Astrocyte (in vitro differentiated cells and primary cell): ENCODE results near the gene TPPP2.

ENCODE experiments used
- EZH2 ChIP-seq: IDR thresholded peaks from 2 replicates; pipeline ENCODE4 v1.6.1; 2012; ENCODE audit warnings: mild to moderate bottlenecking, low read length, inconsistent platforms; ENCODE audit not compliant: insufficient read depth
- TF ChIP-seq, protein P1 (sequence below): IDR thresholded peaks from 2 replicates; pipeline ENCODE4 v1.5.1; 2011; ENCODE audit warnings: low read depth, mild to moderate bottlenecking, inconsistent platforms, low read length, moderate library complexity; ENCODE audit not compliant: insufficient read depth

DNA sequence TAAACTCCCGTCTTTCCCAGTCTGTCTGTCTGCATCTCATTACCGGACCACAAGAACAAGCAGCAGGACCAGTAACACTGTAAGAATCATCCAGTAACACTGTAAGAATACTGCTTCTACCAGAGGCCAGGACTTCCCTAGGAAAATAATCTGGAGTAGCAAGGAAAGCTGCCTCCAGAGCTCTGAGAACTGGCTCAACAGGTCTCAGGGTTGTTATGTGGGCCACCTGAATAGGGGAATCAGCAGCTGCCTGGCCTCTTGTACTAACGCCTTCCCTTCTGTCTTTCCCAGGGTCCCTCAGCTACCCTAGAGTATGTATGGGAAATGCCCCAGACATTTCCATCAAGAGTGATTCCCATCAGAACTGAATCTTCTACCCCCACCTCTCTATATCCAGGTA is 31.9 kb upstream of the TPPP2 start:
- TF ChIP-seq, protein P1, sequence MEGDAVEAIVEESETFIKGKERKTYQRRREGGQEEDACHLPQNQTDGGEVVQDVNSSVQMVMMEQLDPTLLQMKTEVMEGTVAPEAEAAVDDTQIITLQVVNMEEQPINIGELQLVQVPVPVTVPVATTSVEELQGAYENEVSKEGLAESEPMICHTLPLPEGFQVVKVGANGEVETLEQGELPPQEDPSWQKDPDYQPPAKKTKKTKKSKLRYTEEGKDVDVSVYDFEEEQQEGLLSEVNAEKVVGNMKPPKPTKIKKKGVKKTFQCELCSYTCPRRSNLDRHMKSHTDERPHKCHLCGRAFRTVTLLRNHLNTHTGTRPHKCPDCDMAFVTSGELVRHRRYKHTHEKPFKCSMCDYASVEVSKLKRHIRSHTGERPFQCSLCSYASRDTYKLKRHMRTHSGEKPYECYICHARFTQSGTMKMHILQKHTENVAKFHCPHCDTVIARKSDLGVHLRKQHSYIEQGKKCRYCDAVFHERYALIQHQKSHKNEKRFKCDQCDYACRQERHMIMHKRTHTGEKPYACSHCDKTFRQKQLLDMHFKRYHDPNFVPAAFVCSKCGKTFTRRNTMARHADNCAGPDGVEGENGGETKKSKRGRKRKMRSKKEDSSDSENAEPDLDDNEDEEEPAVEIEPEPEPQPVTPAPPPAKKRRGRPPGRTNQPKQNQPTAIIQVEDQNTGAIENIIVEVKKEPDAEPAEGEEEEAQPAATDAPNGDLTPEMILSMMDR, result no peak
- no peak for TF ChIP-seq EZH2
